ENCODE data around the gene WDR7.

The WDR7 gene

GRCh38 chr18:56987236-56987635 lies 336.1 kb downstream of the WDR7 start:
- Histone ChIP-seq H2AFZ (ENCODE audit: low read length) (no peak overlapping the region), H2BK12ac (ENCODE audit: low read length) (no peak overlapping the region), H3K23ac (ENCODE audit: low read depth, low read length, poor library complexity) (no peak overlapping the region), H3K4ac (ENCODE audit: low read length) (no peak overlapping the region), H3K18ac (ENCODE audit: low read length) (no peak overlapping the region), H4K91ac (ENCODE audit: low read depth, low read length, poor library complexity) (no peak overlapping the region), H3K4me3 (ENCODE audit: low read length in 2 of 2) (no peak overlapping the region), H3K9me3 (replicated peaks in 1 of 2; ENCODE audit: control insufficient read depth in 2 of 2, insufficient read depth in 1 of 2, low read depth in 1 of 2, low read length in 2 of 2) (no peaks in the 10 kb centered on the region), H2BK120ac (ENCODE audit: low read depth, low read length) (no peak overlapping the region), H2BK15ac (ENCODE audit: low read length) (no peak overlapping the region), H3K27me3 (ENCODE audit: control insufficient read depth in 3 of 3, insufficient read depth in 3 of 3, low read depth in 1 of 3, low read length in 3 of 3) (no peaks in the 10 kb centered on the region), H4K8ac (ENCODE audit: low read depth, low read length) (no peak overlapping the region), H3K36me3 (replicated peaks in 1 of 2; ENCODE audit: control insufficient read depth in 2 of 2, insufficient read depth in 2 of 2, low read length in 2 of 2) (no peaks in the 10 kb centered on the region), H3K4me1 (ENCODE audit: control insufficient read depth in 2 of 2, insufficient read depth in 1 of 2, low read depth in 1 of 2, low read length in 2 of 2) (peaks cover 1 to 27% of the 10 kb centered on the region in 2 donors), H3K27ac (replicated peaks; ENCODE audit: low read length) (no peak overlapping the region), H2BK5ac (ENCODE audit: low read length) (no peak overlapping the region), H3K14ac (ENCODE audit: low read length) (no peak overlapping the region), H2AK5ac (ENCODE audit: low read depth, low read length) (no peak overlapping the region), H3K4me2 (ENCODE audit: insufficient read depth, low read length, poor library complexity, severe bottlenecking) (no peak overlapping the region), H3K9ac (ENCODE audit: low read depth, low read length, poor library complexity) (no peak overlapping the region), H3K79me1 (ENCODE audit: low read depth, low read length) (no peaks in the 10 kb centered on the region)
- DNase-seq (ENCODE audit: low spot score): no peak
- no CpG with 5 or more reads among the region's 5 CpGs for WGBS, 2 donors (ENCODE audit: extremely low coverage in 2 of 2, insufficient read length in 2 of 2, insufficient replicate concordance in 1 of 2)

- no peak overlapping the region for H3K23ac ChIP-seq (ENCODE audit: low read depth, low read length, poor library complexity)
- no peak overlapping the region for H3K9ac ChIP-seq (ENCODE audit: low read depth, low read length, poor library complexity)
- H3K79me1 ChIP-seq (ENCODE audit: low read depth, low read length): no peaks in the 10 kb centered on the region
- H3K4ac ChIP-seq (ENCODE audit: low read length): no peak overlapping the region
- no peak overlapping the region for H3K14ac ChIP-seq (ENCODE audit: low read length)
- H3K18ac ChIP-seq (ENCODE audit: low read length): no peak overlapping the region
- no peak overlapping the region for H2AK5ac ChIP-seq (ENCODE audit: low read depth, low read length)
- H4K8ac ChIP-seq (ENCODE audit: low read depth, low read length): no peak overlapping the region
- H3K9me3 ChIP-seq (replicated peaks in 1 of 2; ENCODE audit: control insufficient read depth in 2 of 2, insufficient read depth in 1 of 2, low read depth in 1 of 2, low read length in 2 of 2): no peaks in the 10 kb centered on the region
- no peak overlapping the region for H3K27ac ChIP-seq (replicated peaks; ENCODE audit: low read length)
- H3K27me3 ChIP-seq (ENCODE audit: control insufficient read depth in 3 of 3, insufficient read depth in 3 of 3, low read depth in 1 of 3, low read length in 3 of 3): no peaks in the 10 kb centered on the region
- no peak overlapping the region for H2BK12ac ChIP-seq (ENCODE audit: low read length)
- H4K91ac ChIP-seq (ENCODE audit: low read depth, low read length, poor library complexity): no peak overlapping the region
- no peaks in the 10 kb centered on the region for H3K36me3 ChIP-seq (replicated peaks in 1 of 2; ENCODE audit: control insufficient read depth in 2 of 2, insufficient read depth in 2 of 2, low read length in 2 of 2)
- no CpG with 5 or more reads among the region's 3 CpGs for WGBS, 2 donors (ENCODE audit: extremely low coverage in 2 of 2, insufficient read length in 2 of 2, insufficient replicate concordance in 1 of 2)
- no peak overlapping the region for H2AFZ ChIP-seq (ENCODE audit: low read length)
- no peak overlapping the region for H2BK5ac ChIP-seq (ENCODE audit: low read length)
- H2BK120ac ChIP-seq (ENCODE audit: low read depth, low read length): no peak overlapping the region
- H3K4me2 ChIP-seq (ENCODE audit: insufficient read depth, low read length, poor library complexity, severe bottlenecking): no peak overlapping the region
- no peak overlapping the region for H3K4me3 ChIP-seq (ENCODE audit: low read length in 2 of 2)
- no peak for DNase-seq (ENCODE audit: low spot score)
- peaks cover 1 to 19% of the 10 kb centered on the region in 2 donors for H3K4me1 ChIP-seq (ENCODE audit: control insufficient read depth in 2 of 2, insufficient read depth in 1 of 2, low read depth in 1 of 2, low read length in 2 of 2)
- no peak overlapping the region for H2BK15ac ChIP-seq (ENCODE audit: low read length)
These were observed 336.9 kb downstream of the WDR7 start for GRCh38 chr18:56988022-56988421.

GRCh38 chr18:56990678-56991077 lies 339.5 kb downstream of the WDR7 start:
- Histone ChIP-seq H3K4me1 (ENCODE audit: control insufficient read depth in 2 of 2, insufficient read depth in 1 of 2, low read depth in 1 of 2, low read length in 2 of 2) (peaks cover 1 to 21% of the 10 kb centered on the region in 2 donors), H3K9ac (ENCODE audit: low read depth, low read length, poor library complexity) (no peak overlapping the region), H2BK15ac (ENCODE audit: low read length) (no peak overlapping the region), H2AK5ac (ENCODE audit: low read depth, low read length) (no peak overlapping the region), H3K4ac (ENCODE audit: low read length) (no peak overlapping the region), H2BK120ac (ENCODE audit: low read depth, low read length) (no peak overlapping the region), H3K4me3 (ENCODE audit: low read length in 2 of 2) (no peak overlapping the region), H3K79me1 (ENCODE audit: low read depth, low read length) (no peaks in the 10 kb centered on the region), H2AFZ (ENCODE audit: low read length) (no peak overlapping the region), H4K91ac (ENCODE audit: low read depth, low read length, poor library complexity) (no peak overlapping the region), H3K18ac (ENCODE audit: low read length) (no peak overlapping the region), H4K8ac (ENCODE audit: low read depth, low read length) (no peak overlapping the region), H3K4me2 (ENCODE audit: insufficient read depth, low read length, poor library complexity, severe bottlenecking) (no peak overlapping the region), H3K9me3 (replicated peaks in 1 of 2; ENCODE audit: control insufficient read depth in 2 of 2, insufficient read depth in 1 of 2, low read depth in 1 of 2, low read length in 2 of 2) (no peaks in the 10 kb centered on the region), H2BK12ac (ENCODE audit: low read length) (no peak overlapping the region), H3K14ac (ENCODE audit: low read length) (no peak overlapping the region), H3K27me3 (ENCODE audit: control insufficient read depth in 3 of 3, insufficient read depth in 3 of 3, low read depth in 1 of 3, low read length in 3 of 3) (no peaks in the 10 kb centered on the region), H3K27ac (replicated peaks; ENCODE audit: low read length) (no peak overlapping the region), H2BK5ac (ENCODE audit: low read length) (no peak overlapping the region), H3K36me3 (replicated peaks in 1 of 2; ENCODE audit: control insufficient read depth in 2 of 2, insufficient read depth in 2 of 2, low read length in 2 of 2) (no peaks in the 10 kb centered on the region), H3K23ac (ENCODE audit: low read depth, low read length, poor library complexity) (no peak overlapping the region)
- DNase-seq (ENCODE audit: low spot score): no peak
- WGBS, 2 donors (ENCODE audit: extremely low coverage in 2 of 2, insufficient read length in 2 of 2, insufficient replicate concordance in 1 of 2): no CpG with 5 or more reads among the region's 1 CpG

- Histone ChIP-seq H3K14ac (ENCODE audit: low read length) (no peak overlapping the region), H2BK15ac (ENCODE audit: low read length) (no peak overlapping the region), H3K4me3 (ENCODE audit: low read length in 2 of 2) (no peak overlapping the region), H3K4me1 (ENCODE audit: control insufficient read depth in 2 of 2, insufficient read depth in 1 of 2, low read depth in 1 of 2, low read length in 2 of 2) (peaks cover 0 to 10% of the 10 kb centered on the region in 2 donors), H3K4me2 (ENCODE audit: insufficient read depth, low read length, poor library complexity, severe bottlenecking) (no peak overlapping the region), H2AFZ (ENCODE audit: low read length) (no peak overlapping the region), H3K4ac (ENCODE audit: low read length) (no peak overlapping the region), H2BK120ac (ENCODE audit: low read depth, low read length) (no peak overlapping the region), H4K91ac (ENCODE audit: low read depth, low read length, poor library complexity) (no peak overlapping the region), H3K27me3 (ENCODE audit: control insufficient read depth in 3 of 3, insufficient read depth in 3 of 3, low read depth in 1 of 3, low read length in 3 of 3) (no peaks in the 10 kb centered on the region), H3K9ac (ENCODE audit: low read depth, low read length, poor library complexity) (no peak overlapping the region), H3K27ac (replicated peaks; ENCODE audit: low read length) (no peak overlapping the region), H2BK5ac (ENCODE audit: low read length) (no peak overlapping the region), H3K9me3 (replicated peaks in 1 of 2; ENCODE audit: control insufficient read depth in 2 of 2, insufficient read depth in 1 of 2, low read depth in 1 of 2, low read length in 2 of 2) (no peaks in the 10 kb centered on the region), H2BK12ac (ENCODE audit: low read length) (no peak overlapping the region), H2AK5ac (ENCODE audit: low read depth, low read length) (no peak overlapping the region), H3K18ac (ENCODE audit: low read length) (no peak overlapping the region), H3K23ac (ENCODE audit: low read depth, low read length, poor library complexity) (no peak overlapping the region), H3K79me1 (ENCODE audit: low read depth, low read length) (no peaks in the 10 kb centered on the region), H3K36me3 (replicated peaks in 1 of 2; ENCODE audit: control insufficient read depth in 2 of 2, insufficient read depth in 2 of 2, low read length in 2 of 2) (no peaks in the 10 kb centered on the region), H4K8ac (ENCODE audit: low read depth, low read length) (no peak overlapping the region)
- WGBS, 2 donors (ENCODE audit: extremely low coverage in 2 of 2, insufficient read length in 2 of 2, insufficient replicate concordance in 1 of 2): no CpG with 5 or more reads among the region's 1 CpG
- no peak for DNase-seq (ENCODE audit: low spot score)
These were observed 341.6 kb downstream of the WDR7 start for GRCh38 chr18:56992777-56993176.

Measured in neuronal stem cell (in vitro differentiated cells).